GM06990 (cell line): Measurements from ENCODE around the gene CNBD2.
"Not testable (repeated sequence)": the region's sequence is repeated elsewhere in the genome, so short reads cannot be mapped to it uniquely, and the experiment has no call there.

Source experiments
- DNase-seq: peaks from one replicate; pipeline ENCODE4 v3.0.0-alpha.2; 2011; ENCODE audit not compliant: insufficient read length; ENCODE audit errors: extremely low read depth
- H3K27me3 ChIP-seq: replicated peaks from 2 replicates; pipeline ENCODE4 v1.6.0; 2011; ENCODE audit warnings: low read length; ENCODE audit not compliant: control insufficient read depth, insufficient read depth
- H3K36me3 ChIP-seq: 2 replicates; pipeline ENCODE4 v1.5.1; 2011; ENCODE audit warnings: low read length; ENCODE audit not compliant: control insufficient read depth, insufficient read depth
- H3K4me3 ChIP-seq: replicated peaks from 2 replicates; pipeline ENCODE4 v1.5.1; 2011; ENCODE audit warnings: low read depth, mild to moderate bottlenecking, control low read depth, low read length
- CTCF ChIP-seq: IDR thresholded peaks from 2 replicates; pipeline ENCODE4 v1.5.1; 2011; ENCODE audit warnings: low read length, control low read depth, mild to moderate bottlenecking, inconsistent platforms; ENCODE audit not compliant: insufficient read depth, poor library complexity, severe bottlenecking

CNBD2 gene

GRCh38 chr20:35953387-35954199 is 14.8 kb upstream of the CNBD2 start:
- Histone ChIP-seq H3K36me3 (no peaks in the 10 kb centered on the region; the same call in 1 of the 2 replicates), H3K4me3 (peak overlapping the region; percentile 92), H3K27me3 (no peaks in the 10 kb centered on the region)
- peak; percentile 81 for DNase-seq
- TF ChIP-seq CTCF: no peak

- peak; percentile 99 for TF ChIP-seq CTCF
- Histone ChIP-seq H3K27me3 (no peaks in the 10 kb centered on the region), H3K4me3 (peak within 1 kb of the TSS; percentile 92), H3K36me3 (no peaks in the 10 kb centered on the region; the same call in 1 of the 2 replicates)
- DNase-seq: peak; percentile 99
These were observed 14.0 kb upstream of the CNBD2 start, which contains the start of gene SCAND1 for GRCh38 chr20:35954200-35954906. Gene SCAND1, minus strand, starts transcription at chr20:35954502. Its CDS starts 218 bp downstream, at chr20:35954284.

GRCh38 chr20:35954907-35955251 is 13.5 kb upstream of the CNBD2 start:
- Histone ChIP-seq H3K4me3 (peak overlapping the region; percentile 64), H3K27me3 (no peaks in the 10 kb centered on the region), H3K36me3 (no peaks in the 10 kb centered on the region; the same call in 1 of the 2 replicates)
- DNase-seq: no peak
- TF ChIP-seq CTCF: no peak

- TF ChIP-seq CTCF: no peak
- no peaks in the 10 kb centered on the region for H3K36me3 ChIP-seq
- H3K4me3 ChIP-seq: no peak overlapping the region
- H3K27me3 ChIP-seq: no peaks in the 10 kb centered on the region
- no peak for DNase-seq
These were observed 11.8 kb upstream of the CNBD2 start for GRCh38 chr20:35956616-35957015.

GRCh38 chr20:35959291-35959690 is 9.1 kb upstream of the CNBD2 start:
- not testable (repeated sequence) for H3K36me3 ChIP-seq, H3K27me3 ChIP-seq, DNase-seq, H3K4me3 ChIP-seq

GRCh38 chr20:35963878-35964277 is 4.5 kb upstream of the CNBD2 start:
- TF ChIP-seq CTCF: no peak
- no peak for DNase-seq
- no peaks in the 10 kb centered on the region for H3K36me3 ChIP-seq
- H3K4me3 ChIP-seq: no peak overlapping the region
- no peaks in the 10 kb centered on the region for H3K27me3 ChIP-seq
